NCI-H2029 (cell line): ENCODE data around the gene PUSL1.

Source experiments
- DNase-seq: peaks from one replicate; lab custom pipeline; 2025; lab: John Stamatoyannopoulos, UW

PUSL1 gene

DNA sequence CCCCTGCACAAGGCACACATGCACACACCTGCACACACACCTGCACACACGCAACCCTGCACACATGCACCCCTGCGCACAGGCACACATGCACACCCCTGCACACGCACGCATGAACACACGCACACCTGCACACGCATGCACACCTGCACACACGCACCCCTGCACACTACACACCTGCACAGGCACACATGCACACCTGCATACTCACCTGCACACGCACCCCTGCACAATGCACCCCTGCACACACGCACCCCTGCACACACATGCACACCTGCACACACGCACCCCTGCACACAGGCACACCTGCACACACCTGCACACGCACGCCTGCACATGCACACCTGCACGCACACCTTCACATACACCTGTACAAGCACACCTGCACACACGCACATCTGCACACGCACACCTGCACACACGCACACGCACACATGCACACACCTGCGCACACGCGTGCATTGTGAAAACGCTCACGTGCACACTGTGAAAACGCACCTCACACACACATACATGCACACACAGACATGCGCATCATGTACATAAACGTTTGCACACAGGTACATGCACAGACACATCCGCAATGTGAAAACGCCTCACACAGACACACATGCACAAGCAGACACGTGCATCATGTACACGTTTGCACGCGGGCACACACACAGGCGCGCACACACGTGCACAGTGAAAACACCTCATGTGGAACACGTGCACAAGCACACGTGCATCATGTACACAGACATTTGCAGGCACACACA lies 32.6 kb downstream of the PUSL1 start:
- DNase-seq = no peak

DNA sequence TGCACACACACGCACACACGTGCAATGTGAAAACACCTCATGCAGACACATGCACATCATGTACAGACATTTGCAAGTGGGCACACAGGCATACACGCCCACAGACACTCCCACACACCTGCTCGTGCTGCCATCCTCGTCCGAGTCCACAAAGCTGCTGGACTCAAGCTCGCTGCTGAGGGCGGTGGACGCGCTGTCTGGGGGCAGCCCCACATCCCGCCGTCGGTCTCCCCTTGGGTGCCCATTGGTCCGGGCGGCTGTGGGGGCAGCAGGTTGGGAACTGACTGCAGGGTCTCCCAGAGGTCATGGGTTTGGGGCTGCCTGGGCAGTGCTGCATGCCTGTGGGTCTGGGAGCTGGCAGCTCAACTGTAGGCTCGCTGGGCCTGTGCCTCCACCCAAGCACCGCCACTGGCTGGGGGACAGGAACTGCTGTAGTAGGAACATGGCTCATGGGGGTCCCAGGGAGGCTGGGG lies 33.2 kb downstream of the PUSL1 start:
- DNase-seq = no peak

DNA sequence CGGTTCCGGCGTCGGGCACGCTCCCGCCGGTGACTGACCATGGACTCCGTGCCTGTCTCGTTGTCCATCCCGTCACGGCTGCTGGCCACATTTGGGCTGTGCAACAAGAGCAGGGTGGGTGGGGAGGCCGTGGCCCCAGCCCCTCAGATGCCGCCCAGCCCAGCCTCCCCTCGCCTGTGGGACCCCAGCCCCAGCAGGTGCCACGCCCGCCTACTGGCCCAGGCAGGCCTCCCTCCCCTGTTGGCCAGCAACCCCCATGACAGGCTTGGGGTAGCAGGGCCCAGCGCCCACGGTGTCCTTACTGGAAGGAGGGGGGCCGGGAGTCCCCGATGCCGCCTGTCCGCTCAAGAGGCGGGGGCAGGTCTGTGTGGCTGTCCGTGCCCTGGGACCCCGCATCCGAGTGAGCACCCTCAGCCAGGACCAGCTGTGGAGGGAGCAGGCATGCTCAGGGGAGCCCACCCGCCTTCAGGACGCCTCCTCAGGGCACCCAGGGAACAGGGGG lies 33.7 kb downstream of the PUSL1 start:
- DNase-seq = no peak

DNA sequence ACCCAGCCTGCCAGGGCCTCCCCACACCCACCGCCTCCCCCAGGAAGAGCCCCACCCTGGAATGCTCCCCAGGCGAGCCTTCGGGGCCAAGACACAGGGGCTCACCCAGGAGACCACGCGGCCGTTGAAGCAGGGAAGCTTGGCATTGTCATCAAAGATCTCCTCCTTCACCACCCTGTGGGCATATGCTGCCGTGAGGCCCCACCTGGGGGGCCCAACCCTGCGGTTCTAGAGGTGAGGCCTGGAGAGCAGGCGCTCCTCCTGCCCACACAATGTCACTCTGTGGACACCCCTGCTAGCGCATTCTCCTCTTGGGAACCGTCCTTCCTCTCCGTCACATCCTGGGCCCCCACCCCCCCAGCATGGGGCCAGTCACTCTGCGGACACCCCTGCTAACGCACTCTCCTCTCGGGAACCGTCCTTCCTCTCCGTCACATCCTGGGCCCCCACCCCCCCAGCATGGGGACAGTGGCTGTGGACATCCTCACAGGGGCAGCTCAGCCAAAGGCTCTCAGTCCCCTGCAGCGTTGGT lies 34.3 kb downstream of the PUSL1 start:
- DNase-seq = no peak

DNA sequence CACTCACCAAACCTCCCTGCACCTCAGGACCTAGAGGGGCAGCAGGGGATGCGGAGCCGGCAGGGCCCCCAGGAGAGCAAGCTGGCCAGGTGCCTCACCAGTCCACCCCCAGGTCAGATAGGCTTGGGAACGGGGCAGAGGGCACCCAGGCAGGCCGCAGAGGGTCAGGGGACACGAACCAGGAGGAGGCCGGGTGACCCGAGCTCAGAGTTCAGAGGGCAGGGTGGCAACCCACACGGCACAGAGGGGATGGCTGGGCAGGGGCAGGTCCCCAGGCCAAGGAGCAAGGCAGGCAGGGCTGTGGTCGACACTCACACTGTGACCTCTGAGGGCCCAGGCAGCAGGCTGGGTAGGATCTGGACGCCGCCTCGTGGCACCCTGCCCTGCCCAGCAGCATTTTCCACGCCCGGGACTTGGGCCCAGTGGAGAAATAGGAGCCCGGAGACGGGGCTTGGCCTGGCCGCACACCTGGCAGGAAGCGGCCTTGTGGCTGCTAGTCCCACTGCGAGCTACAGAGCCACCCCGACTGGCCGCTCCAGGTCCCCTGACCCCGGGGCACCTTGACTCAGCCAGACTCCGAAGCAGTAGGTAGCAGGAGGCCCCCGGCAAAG lies 35.5 kb downstream of the PUSL1 start:
- no peak for DNase-seq

DNA sequence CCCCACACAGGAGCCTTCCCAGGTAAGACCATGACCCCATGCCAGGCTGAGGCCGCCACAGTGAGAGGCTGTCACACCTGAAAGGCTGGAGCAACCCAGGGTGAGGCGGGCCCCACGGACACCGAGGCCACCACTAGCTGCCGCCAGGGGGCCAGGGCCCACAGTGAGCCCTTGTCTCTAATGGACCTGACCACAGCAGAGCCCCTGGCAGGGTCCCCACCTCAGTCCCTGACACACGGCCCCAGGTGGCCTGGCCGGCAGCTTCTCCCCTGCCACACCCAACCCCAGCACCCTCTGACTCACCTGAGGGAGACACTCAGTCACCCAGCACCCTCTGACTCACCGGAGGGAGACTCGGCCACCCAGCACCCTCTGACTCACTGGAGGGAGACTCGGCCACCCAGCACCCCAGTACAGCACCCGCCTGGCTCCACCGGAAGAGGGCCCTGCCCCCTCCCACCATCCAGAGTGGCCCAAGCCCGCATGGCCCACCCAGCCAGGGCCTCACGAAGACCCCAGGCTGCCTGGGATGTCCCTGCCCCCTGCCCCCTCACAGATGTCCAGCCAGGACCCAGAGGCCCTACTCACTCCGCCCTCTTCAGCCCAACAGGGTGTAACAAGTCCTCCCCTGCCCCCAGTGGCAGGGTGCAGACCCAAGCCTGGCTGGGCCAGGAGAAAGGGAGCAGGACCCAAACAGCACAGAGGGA lies 36.4 kb downstream of the PUSL1 start:
- no peak for DNase-seq

DNA sequence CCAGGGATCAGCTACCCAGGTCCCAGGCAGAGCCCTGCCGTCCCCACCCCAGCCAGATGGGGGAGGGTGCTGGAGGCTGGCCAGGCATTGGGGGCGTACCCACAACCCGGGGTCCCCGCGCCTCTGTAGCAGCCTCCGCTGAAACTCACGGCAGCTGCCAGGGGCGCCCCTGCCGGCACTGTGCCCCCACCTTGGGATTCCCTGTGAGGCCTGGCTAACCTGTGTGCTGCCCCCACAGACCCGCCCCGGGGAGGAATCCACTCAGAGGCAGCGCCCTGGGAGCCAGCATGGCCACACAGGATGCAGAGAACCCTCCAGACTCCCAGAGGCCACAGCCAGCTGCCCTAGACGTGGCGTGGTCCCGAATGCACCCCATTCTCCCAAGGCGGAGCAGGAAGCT lies 37.0 kb downstream of the PUSL1 start:
- DNase-seq = no peak

DNA sequence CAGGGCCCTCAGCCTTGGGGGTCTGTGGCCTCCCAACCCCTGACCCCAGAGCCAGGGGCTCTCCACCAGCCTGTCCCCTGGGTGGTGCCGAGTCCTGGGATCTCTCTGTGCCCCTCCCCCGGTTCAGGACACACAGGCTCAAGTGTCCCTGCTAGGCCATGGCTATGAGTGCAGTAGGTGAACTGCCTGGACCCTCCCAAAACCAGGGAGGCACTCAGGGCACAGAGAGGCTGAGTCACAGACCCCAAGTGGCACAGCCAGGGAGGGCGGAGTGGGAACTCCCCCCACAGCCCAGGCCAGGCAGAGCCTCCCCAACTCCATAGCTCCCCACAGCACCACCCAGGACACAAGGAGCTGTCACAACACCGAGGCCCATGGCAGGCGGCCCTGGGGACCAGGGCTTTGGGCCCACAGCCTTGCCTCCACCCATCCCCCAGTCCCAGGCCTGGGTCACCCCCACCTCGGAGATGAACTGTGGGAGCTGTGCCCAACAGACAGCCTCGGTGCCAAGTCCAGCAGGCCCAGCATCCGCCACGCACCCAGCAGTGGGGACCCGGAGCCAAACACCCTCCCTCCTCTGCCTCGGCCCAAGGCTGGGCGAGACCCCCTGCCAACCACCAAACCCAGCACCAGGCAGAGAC lies 37.6 kb downstream of the PUSL1 start:
- DNase-seq = no peak

DNA sequence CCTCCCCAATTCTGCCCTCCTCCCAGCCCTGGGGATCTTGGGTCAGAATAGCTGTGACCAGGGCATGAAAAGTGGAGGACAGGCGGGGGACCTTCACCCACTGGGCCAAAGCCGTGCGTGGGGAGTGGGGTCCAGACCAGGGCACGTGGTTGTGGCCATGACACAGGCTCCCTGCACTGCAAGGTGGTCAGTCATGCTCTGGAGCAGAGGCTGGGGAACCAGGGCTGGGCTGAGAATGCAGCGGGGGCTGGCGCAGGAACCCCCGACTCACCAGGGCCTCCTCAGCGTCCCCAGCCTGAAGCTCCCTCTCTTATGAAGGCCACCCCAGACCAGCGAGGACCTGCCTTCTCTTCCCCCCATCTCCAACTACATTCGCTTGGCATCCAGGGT lies 38.1 kb downstream of the PUSL1 start:
- no peak for DNase-seq

DNA sequence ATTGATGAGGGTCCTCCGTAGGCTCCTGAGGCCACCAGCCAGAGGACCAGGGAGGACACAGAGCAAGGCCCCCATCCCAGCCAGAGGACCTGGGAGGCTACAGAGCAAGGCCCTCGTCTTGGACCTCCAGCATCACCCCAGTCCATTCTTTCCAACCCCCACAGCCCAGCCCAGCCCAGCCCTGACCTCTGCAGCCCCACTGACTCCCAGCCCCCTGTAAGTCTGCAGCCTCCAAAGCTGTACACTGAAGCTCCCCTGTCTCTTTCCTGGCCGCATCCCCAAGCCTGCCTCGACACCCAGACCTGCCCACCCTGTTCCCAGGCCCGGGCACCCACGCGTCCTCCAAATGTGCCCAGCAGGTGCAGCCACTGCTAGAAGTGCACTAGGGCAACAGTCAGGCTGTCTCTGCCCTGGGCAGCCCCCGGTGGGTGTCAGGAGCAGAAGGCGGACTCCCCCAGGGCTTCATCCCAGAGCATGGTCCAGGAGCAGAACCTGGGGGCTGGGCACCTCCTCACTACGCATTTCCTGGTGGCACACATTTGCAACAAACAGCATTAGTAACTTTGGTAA lies 38.7 kb downstream of the PUSL1 start:
- no peak for DNase-seq

DNA sequence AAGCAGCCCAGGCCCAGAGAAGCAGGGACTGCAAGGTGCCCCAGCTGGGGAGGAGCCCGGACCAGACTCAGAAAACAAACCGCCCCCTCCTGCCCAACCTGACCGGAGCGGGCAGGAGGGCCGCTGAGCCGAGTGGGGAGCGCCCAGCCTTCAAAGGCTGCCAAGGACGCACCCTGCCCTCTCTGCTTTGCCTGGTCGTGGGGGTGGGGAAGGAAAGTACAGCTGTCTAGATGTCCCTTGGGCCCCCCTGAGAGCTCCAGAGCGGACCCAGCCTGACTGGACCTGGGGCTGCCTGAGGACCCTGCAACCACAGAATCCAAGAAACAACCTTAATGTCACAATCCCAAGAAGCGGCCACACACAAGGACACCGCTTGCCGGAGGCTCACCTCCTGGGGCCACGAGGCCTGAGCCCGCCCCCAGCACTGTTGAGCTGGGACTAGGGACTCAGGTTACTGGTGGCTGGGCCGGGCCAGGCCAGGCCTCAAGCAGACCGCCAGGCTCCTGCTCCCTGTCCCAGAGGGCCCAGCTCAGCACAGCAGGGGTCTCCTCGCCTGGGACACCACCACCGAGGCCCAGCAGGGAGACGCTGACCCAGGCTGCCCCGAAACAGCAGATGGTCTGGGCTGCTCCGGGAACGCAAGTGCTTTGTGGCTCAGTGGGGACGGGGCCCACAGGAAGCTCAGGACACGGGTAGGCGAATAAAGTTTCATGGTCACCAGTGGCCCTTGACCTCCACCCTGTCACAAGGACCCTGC lies 39.4 kb downstream of the PUSL1 start:
- no peak for DNase-seq

DNA sequence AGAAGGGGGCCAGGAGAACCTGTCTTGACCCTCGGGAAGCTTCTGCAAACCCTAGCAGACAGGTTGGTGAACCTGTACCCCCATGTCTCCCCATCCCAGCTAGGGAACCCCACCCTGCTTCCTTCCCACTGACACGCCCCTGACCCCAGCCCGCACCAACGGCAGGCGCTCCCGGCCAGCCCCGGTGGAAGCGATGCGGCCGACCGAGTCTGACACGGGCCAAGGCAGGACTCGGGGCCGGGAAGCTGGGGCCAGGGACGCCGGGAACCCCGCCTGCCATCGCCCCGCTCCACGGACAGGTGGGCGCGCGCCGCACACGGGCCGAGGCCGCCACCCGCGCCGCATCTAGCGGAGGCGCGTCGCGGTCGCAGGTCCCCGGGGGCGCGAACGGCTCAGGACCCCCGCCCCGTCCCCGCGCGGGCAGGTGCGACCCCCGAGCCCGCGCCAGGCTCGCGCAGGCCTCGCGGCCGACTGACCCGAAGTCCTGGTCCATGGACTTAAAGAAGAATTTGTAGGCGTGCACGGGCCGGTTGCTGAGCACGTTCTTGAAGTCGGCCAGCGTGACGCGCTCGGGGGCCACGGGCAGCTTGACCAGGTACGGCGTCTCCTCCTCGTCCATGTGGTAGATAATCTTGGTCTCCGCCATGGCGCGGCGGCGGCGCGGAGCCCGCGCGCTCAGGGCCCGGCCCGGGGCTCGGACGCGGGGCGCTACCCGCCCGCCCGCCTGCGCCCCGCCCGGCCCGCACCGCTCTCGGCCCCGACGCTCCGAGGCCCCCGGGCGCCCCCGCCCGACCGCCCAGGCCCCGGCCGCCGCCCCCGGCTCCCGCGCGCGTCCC lies 40.2 kb downstream of the PUSL1 start:
- no peak for DNase-seq

DNA sequence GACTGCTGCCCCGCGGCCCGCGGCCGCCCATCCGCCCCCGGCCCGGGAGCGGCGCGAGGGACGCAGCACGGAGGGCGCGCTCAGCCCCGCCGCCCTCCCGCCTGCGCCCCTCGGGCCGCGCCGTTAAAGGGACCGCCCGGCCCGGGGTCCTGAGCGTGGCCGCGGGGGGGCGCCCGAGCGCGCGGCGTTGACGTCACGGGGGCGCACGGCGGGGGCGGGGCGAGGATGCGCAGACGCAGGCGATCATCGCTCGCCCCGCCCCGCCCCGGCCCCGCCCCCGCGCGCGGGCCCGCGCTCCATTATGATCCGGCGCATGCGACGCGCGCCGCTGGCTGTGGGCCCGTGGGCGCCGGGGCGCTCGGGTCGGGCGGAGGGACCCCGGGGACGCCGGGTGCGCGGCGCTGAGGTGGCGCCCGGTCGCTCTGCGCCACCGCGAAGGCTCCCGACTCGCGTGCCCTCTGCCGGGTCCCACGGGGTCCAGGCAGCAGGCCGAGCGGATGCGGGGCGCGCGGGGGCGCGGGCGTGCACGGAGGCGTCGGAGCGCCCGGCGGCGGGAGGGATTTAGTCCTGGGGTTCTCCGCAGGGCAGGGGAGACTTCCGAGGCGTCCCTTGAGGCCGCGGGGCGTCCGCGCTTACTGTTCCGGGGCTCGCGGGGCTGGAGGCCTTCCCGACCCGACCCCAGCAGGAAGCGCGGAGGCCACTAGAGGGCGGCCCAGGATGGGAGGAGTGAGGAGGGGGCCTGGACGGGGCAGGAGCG lies 41.0 kb downstream of the PUSL1 start, which contains the start of gene DVL1:
Gene DVL1, minus strand, starts transcription at position 163 of the 757 bp plus-strand sequence. CDS start 353 bp downstream, outside the sequence.
- peak; percentile 13 for DNase-seq

DNA sequence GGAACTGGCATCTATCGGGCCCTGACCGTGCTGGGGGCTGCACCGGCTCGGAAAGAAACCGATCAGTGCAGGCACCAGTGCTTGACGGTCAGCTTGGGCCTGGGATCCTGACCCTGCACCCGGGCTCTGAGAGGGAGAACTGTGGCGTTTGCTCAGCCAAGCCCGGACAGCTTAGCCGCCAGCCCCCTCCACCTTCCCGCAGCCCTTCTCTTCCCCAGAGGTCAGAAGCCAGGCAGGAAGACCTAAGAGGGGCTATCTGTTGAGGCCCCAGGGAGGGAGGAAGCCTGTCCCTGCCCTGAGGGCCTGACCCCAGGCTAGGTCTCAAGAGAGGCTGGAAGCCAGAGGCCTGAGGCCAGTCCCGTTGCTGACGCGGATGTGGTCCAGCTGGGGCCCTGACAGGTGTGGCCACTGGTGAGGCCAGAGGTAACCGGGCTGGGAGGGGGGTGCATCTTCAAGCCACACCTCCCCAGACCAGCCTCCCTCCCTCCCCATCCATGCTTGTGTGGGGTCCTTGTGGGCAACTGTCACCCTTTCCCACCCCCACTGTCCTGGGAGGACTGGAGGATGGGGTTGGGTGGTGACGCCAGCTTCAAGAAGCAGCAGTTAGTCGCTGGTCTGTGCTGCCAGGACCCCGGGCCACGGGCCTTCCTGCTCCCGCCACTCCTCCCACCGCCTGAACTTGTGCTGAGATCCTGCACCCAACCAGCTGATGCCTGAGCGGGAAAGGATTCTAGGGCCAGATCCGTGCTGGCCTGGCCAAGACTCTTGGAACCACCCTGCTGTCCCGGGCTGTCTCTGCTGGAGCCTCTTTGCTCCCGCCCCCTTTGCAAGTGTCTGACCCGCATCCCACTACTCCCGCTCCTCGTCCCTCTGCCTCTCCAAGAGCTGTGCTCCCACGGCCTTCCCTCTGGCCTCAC lies 43.4 kb downstream of the PUSL1 start:
- no peak for DNase-seq

DNA sequence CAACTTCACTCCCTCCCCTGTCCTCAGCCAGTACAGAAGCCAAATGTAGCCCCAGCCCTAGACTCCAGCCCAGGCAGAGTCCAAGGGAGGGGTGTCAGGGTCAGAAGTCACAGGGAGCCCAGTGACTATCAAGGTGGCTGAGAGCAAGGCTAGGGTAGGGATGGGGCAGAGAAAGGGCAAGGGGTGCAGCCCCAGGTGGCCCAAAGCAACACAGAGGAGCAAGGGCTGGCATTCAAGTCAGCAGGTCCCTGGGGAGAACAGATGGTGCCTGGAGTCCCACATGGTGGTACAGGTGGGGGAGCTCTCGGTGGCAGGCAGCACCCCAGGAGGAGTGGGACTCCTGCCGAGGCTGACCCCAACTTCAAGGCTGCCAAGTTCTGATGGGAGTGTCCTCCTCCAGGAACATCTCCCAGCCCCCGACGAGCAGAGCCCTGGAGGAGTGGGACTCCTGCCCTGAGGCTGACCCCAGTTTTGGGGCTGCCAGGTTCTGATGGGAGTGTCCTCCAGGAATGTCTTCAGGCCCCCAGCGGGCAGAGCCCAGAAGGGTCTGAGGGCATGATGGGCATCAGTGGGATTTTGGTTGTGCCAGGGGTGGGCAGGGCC lies 44.5 kb downstream of the PUSL1 start:
- DNase-seq = no peak

DNA sequence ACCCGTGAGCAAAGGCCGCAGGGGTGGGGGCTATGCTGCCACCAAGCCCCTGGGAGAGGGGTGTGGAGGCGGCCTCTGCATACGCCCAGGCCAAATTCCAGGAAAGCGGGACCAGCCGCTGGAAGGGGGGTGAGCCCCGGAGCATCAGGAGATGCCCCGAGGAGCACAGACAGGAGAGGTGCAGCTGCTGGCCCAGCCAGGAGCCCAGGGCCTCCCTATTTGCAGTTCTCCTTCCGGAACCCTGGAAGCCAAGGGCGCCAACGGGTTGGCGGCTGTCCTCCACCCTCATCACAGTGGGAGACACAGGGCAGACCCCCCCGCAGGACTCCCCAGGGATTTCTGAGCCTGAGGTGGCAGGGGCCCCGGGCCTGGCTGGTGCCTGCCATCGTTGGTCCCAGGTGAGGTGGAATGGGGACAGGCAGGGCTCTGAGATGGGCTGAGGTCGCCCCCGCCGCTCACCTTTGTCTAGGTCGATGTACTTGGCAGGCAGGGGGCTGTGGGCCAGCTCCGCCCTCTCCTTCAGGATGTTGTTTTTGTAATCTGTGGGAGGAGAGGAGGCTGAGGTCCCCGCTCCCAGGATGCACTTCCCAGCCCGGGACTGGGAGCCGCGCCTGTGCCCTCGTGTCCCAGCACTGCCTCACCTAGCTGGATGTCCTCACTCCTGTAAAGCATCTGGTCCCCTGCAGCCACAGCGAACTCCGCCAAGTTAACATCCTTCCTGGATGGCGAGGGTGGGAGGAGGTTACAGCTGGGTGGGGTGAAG lies 45.2 kb downstream of the PUSL1 start:
- DNase-seq = no peak
